Fibroblast of mammary gland (primary cell): ENCODE data around the gene SNHG17.
"Not testable (repeated sequence)": the region's sequence is repeated elsewhere in the genome, so short reads cannot be mapped to it uniquely, and the experiment has no call there.

Experiments used
- DNase-seq: peaks from one replicate; pipeline ENCODE4 v3.0.0-alpha.2; 2010; ENCODE audit warnings: low read depth
- H3K4me3 ChIP-seq: 2 replicates; pipeline ENCODE4 v1.5.1; 2011; ENCODE audit warnings: low read depth, mild to moderate bottlenecking, low read length, moderate library complexity; ENCODE audit not compliant: control insufficient read depth
- TF ChIP-seq, protein P1 (sequence below): conservative IDR thresholded peaks from 2 replicates; pipeline ENCODE4 v1.5.1; 2011; ENCODE audit warnings: low read depth, low read length, inconsistent platforms; ENCODE audit not compliant: control insufficient read depth, insufficient read depth

The SNHG17 gene

GRCh38 chr20:38471245-38471644 is 36.1 kb upstream of the SNHG17 start:
- H3K4me3 ChIP-seq: no peak overlapping the region
- DNase-seq: no peak
- TF ChIP-seq, protein P1, sequence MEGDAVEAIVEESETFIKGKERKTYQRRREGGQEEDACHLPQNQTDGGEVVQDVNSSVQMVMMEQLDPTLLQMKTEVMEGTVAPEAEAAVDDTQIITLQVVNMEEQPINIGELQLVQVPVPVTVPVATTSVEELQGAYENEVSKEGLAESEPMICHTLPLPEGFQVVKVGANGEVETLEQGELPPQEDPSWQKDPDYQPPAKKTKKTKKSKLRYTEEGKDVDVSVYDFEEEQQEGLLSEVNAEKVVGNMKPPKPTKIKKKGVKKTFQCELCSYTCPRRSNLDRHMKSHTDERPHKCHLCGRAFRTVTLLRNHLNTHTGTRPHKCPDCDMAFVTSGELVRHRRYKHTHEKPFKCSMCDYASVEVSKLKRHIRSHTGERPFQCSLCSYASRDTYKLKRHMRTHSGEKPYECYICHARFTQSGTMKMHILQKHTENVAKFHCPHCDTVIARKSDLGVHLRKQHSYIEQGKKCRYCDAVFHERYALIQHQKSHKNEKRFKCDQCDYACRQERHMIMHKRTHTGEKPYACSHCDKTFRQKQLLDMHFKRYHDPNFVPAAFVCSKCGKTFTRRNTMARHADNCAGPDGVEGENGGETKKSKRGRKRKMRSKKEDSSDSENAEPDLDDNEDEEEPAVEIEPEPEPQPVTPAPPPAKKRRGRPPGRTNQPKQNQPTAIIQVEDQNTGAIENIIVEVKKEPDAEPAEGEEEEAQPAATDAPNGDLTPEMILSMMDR: no peak

GRCh38 chr20:38466983-38467382 is 31.9 kb upstream of the SNHG17 start:
- no peak for DNase-seq

DNA sequence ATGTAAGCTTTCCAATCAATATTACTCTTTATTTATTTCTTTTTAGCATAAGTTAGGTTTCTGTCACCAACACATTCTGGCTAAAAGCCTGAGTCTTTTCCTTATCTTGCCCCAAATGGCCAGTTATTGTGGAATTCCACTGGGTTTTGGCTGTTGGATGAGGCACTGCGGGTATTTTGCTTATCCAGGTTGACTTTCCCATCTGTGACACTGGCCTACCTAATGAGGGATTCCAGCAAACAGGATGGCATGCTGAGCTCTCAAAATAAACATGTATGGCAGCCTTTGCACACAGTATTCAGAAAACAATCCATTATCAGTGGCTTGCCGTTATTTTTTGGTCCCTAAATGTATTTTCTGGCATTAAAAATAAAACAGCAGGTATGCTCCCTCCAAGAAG is 31.0 kb upstream of the SNHG17 start:
- DNase-seq: no peak
- TF ChIP-seq, protein P1: no peak
- H3K4me3 ChIP-seq: no peak overlapping the region

More at GRCh38 chr20:38466983-38467382, 31.9 kb upstream of the SNHG17 start:
- TF ChIP-seq, protein P1: no peak
- no peak overlapping the region for H3K4me3 ChIP-seq

DNA sequence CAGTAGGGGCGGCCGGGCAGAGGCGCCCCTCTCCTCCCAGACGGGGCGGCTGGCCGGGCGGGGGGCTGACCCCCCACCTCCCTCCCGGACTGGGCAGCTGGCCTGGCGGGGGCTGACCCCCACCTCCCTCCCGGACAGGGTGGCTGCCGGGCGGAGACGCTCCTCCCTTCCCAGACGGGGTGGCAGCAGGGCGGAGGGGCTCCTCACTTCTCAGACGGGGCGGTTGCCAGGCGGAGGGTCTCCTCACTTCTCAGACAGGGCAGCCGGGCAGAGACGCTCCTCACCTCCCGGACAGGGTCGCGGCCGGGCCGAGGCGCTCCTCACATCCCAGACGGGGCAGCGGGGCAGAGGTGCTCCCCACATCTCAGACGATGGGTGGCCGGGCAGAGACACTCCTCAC is 26.4 kb upstream of the SNHG17 start:
- not testable (repeated sequence) for H3K4me3 ChIP-seq, DNase-seq

DNA sequence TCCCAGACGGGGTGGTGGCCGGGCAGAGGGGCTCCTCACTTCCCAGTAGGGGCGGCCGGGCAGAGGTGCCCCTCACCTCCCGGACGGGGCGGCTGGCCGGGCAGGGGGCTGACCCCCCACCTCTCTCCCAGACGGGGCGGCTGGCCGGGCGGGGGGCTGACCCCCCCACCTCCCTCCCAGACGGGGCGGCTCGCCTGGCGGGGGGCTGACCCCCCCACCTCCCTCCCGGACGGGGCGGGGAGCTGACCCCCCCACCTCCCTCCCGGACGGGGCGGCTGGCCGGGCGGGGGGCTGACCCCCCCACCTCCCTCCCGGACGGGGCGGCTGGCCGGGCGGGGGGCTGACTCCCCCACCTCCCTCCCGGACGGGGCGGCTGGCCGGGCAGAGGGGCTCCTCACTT is 26.0 kb upstream of the SNHG17 start:
- DNase-seq, H3K4me3 ChIP-seq: not testable (repeated sequence)

GRCh38 chr20:38460631-38461030 is 25.5 kb upstream of the SNHG17 start:
- H3K4me3 ChIP-seq, DNase-seq: not testable (repeated sequence)

GRCh38 chr20:38460040-38460623 is 25.0 kb upstream of the SNHG17 start:
- TF ChIP-seq, protein P1: no peak
- H3K4me3 ChIP-seq: no peak overlapping the region
- peak; percentile 67 for DNase-seq

- TF ChIP-seq, protein P1: no peak
- no peak for DNase-seq
- no peak overlapping the region for H3K4me3 ChIP-seq
These were observed 23.2 kb upstream of the SNHG17 start for GRCh38 chr20:38458314-38458713.
